LNCAP (cell line): Measurements from ENCODE around the gene TOR1B.

ENCODE experiments used
- TF ChIP-seq, protein P1 (sequence below): fragments of 450-650 bp; IDR thresholded peaks from 2 replicates; pipeline ENCODE4 v1.5.1; 2017; ENCODE audit warnings: mild to moderate bottlenecking

Gene TOR1B

DNA sequence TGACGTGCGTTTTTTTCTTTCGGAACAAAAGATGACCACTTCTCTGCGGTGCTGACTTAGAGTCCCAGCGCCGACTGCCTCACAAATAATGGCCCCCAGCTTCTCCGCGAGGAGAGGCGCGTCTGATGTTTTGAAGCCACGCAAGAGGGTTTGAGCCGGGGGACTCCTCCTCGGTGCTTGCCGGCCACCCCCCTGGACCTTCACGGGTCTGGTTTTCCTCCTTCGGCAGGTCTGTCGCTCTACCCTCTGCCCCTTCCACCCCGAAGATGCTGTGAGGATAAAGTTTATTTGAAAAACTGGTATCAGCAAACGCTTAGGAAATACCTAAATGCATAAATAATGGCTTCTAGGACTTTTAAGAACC lies 32.9 kb downstream of the TOR1B start:
- TF ChIP-seq, protein P1, sequence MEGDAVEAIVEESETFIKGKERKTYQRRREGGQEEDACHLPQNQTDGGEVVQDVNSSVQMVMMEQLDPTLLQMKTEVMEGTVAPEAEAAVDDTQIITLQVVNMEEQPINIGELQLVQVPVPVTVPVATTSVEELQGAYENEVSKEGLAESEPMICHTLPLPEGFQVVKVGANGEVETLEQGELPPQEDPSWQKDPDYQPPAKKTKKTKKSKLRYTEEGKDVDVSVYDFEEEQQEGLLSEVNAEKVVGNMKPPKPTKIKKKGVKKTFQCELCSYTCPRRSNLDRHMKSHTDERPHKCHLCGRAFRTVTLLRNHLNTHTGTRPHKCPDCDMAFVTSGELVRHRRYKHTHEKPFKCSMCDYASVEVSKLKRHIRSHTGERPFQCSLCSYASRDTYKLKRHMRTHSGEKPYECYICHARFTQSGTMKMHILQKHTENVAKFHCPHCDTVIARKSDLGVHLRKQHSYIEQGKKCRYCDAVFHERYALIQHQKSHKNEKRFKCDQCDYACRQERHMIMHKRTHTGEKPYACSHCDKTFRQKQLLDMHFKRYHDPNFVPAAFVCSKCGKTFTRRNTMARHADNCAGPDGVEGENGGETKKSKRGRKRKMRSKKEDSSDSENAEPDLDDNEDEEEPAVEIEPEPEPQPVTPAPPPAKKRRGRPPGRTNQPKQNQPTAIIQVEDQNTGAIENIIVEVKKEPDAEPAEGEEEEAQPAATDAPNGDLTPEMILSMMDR = no peak

DNA sequence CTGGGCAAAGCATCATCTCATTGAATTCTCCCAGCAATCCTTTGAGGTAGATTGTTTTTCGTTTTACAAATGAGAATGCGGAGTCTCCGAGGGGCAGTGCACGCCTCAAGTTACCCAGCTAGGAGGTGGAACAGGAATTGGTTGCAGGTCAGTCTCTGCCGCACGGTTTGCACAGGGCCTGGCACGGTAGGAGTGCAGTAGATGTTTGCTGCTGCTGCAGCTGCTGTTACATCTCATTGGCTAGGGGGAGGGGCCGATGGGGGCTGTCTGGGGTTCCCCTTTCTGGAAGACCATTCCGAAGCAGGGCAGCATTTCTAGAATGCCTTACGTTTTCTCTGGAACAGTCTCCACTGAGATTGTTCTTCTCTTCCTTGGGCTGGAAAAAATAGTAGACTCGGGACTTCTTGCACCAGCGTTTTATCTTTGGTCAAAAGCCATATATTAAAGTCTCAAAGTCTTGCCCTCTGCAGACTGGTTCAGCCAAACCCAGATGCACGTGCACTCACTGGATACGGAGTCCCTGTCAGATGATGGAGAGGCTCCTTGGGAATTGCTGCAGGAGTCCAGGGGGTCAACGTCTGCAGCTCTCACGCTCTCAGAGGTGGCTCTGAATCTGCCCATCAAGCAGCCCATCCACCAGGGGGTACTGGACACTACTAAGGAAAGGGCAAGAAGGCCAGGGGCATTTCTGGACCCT lies 33.5 kb downstream of the TOR1B start:
- TF ChIP-seq, protein P1 = no peak

DNA sequence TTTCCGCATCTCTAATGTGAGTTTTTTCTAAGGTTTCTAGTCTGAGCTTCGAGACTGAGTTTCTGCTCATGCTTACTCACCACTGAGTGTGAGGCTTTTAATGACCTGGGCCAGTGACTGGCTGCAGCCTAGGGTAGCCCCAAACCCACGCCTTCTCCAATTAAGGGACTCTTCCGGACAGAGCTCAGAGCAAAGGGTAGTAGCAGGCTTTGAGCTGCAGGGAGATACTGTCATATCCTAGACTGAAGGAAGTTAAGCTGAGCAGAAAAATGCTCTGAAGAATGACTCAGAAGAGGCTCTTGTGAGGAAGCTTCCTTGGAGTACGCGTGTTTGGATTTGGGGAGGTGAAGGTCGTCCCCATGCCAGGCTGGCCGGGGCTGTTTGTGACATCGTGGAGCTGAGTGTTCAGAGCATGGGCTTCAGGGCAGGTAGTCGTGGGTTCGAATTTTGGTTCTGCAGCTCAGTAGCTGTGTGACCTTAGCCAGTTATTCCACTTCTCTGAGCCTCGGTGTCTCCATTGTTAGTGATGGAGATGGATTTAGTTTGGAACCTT lies 35.8 kb downstream of the TOR1B start:
- TF ChIP-seq, protein P1 = no peak

DNA sequence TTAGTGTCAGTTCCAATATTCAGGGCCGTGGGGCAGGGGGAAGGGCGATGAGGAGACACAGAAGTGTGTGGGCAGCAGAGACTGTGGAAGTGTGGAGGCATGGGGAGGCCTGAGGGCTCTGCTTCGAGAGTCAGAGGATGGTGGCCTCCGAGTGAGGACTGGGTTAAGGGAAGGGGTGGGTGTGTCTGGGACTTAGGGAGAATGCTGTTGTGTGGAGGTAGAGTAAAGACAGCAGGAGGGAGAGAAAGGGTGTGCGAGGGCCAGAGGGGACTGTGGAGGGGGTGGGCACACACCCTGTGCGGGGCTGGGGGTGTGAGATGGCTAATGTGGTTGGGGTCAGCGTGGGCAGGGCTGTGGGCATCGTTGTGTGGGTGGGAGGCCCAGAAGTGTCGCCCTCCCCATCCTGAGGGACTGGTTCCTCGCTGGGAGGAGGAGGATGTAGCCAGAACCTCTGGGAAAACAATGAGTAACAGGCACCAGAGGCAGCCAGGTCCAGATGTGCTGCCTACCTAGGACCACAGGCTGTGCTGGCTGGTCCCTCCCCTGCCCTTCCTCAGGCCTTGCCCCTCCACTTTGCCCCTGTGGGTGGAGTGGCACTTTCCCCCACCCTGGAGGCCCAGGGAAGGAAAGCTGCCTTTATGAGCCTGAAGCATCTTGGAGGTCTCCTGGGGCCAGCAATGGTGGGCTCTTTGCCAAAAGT lies 36.5 kb downstream of the TOR1B start:
- TF ChIP-seq, protein P1 = no peak

DNA sequence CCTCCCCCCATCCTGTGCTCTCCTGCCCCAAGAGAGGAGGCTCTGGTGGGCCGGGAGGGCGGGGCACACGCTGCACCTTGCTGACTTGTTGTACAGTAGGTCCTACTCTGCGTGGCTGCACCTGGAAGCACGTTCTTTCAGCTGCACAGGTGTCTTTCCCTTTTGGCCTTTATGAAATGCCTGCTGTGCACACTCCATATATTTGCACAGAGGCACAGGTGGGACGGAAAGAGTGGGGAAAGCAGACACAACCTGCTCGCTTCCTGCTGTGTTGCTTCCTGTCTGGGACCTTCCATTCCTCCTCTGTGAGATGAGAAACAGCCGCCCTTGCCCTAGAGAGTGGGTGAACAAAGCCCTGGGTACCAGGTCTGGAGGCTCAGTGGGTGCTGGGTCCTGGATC lies 37.0 kb downstream of the TOR1B start:
- TF ChIP-seq, protein P1 = no peak

DNA sequence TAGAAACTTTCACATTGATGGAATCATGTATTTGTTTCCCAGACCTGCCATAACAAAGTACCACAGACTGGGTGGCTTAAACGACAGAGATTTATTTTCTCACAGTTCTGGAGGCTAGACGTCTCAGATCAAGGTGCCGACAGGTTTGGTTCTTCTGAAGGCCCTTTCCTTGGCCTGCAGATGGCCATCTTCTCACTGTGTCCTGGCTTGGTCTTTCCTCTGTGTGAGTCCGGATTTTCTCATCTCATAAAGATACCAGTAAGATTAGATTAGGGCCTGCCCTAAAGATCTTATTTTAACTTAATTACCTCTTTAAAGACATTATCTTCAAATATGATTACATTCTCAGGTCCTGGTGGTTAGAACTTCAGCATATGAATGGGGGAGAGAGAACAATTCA lies 38.1 kb downstream of the TOR1B start:
- TF ChIP-seq, protein P1 = no peak

DNA sequence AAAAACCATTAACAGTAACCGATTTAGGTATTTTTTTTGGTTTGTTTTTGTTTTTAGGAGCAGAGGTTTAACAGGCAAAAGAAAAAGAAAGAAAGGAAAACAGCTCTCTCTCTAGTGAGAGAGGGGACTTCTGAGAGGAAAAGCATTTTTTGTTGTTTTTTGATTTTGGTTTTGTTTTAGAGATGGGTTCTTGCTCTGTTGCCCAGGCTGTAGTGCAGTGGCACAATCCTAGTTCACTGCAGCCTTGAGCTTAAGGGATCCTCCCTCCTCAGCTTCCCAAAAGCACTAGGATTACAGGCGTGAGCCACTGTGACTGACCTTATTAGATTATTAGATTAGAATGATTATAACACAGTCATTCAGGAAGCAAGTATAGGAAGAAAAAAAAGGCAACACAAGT lies 42.4 kb downstream of the TOR1B start:
- TF ChIP-seq, protein P1 = no peak
